Mesenchymal stem cell (in vitro differentiated cells and primary cell): Measurements from ENCODE around the gene POU2F3.

Experiments used
- DNase-seq: peaks from one replicate; pipeline ENCODE4 v3.0.0-alpha.2; 2013
- H2AFZ ChIP-seq: one replicate; pipeline ENCODE4 v1.6.1; 2013; ENCODE audit warnings: low read depth, mild to moderate bottlenecking, control low read depth, inconsistent platforms, low read length, moderate library complexity
- H2AK5ac ChIP-seq: 2 replicates; pipeline ENCODE4 v1.6.1; 2013; ENCODE audit warnings: low read length, moderate library complexity, mild to moderate bottlenecking, inconsistent platforms; ENCODE audit not compliant: severe bottlenecking
- H2BK120ac ChIP-seq: one replicate; pipeline ENCODE4 v1.6.1; 2013; ENCODE audit warnings: low read depth, mild to moderate bottlenecking, inconsistent platforms, low read length, moderate library complexity
- H2BK12ac ChIP-seq, 2 experiments: one replicate each; pipeline ENCODE4 v1.6.1; 2013; ENCODE audit warnings: inconsistent platforms in 2 of 2, low read length in 2 of 2, mild to moderate bottlenecking in 2 of 2, moderate library complexity in 2 of 2, control low read depth in 1 of 2
- H2BK15ac ChIP-seq: one replicate; pipeline ENCODE4 v1.6.1; 2013; ENCODE audit warnings: mild to moderate bottlenecking, low read depth, inconsistent platforms; ENCODE audit not compliant: poor library complexity, severe bottlenecking
- H2BK5ac ChIP-seq: 2 replicates; pipeline ENCODE4 v1.6.1; 2013; ENCODE audit warnings: low read depth, mild to moderate bottlenecking, low read length, control low read depth, inconsistent platforms; ENCODE audit not compliant: poor library complexity, severe bottlenecking
- H3K14ac ChIP-seq, 2 experiments: one replicate each; pipeline ENCODE4 v1.6.1; 2013; ENCODE audit warnings: inconsistent platforms in 2 of 2, low read length in 2 of 2, control low read depth in 1 of 2, mild to moderate bottlenecking in 1 of 2, moderate library complexity in 1 of 2
- H3K18ac ChIP-seq, 2 experiments: one replicate each; pipeline ENCODE4 v1.6.1; 2013; ENCODE audit warnings: inconsistent platforms in 2 of 2, low read length in 2 of 2, control low read depth in 1 of 2, low read depth in 1 of 2, mild to moderate bottlenecking in 1 of 2
- H3K23ac ChIP-seq, 2 experiments: one replicate each; pipeline ENCODE4 v1.6.1; 2013; ENCODE audit warnings: inconsistent platforms in 2 of 2, low read length in 2 of 2, mild to moderate bottlenecking in 2 of 2, moderate library complexity in 2 of 2, control low read depth in 1 of 2
- H3K27ac ChIP-seq: 2 replicates; pipeline ENCODE4 v1.5.1; 2013; ENCODE audit warnings: mild to moderate bottlenecking, moderate library complexity, low read length, control low read depth, inconsistent platforms; ENCODE audit not compliant: poor library complexity, severe bottlenecking
- H3K27me3 ChIP-seq, 2 experiments: 2 replicates each; pipeline versions ENCODE4 v1.6.1 to v1.7.0; 2013; ENCODE audit warnings: low read length in 2 of 2, mild to moderate bottlenecking in 2 of 2, moderate library complexity in 2 of 2, control low read depth in 1 of 2, inconsistent platforms in 1 of 2; ENCODE audit not compliant: control insufficient read depth in 1 of 2, insufficient read depth in 1 of 2
- H3K36me3 ChIP-seq, 2 experiments: 2 replicates each; pipeline versions ENCODE4 v1.6.1 to v1.7.0; 2013; ENCODE audit warnings: low read length in 2 of 2, control low read depth in 1 of 2, inconsistent platforms in 1 of 2, low read depth in 1 of 2, mild to moderate bottlenecking in 1 of 2; ENCODE audit not compliant: insufficient read depth in 2 of 2, control insufficient read depth in 1 of 2
- H3K4ac ChIP-seq, 2 experiments: one replicate each; pipeline ENCODE4 v1.6.1; 2013; ENCODE audit warnings: inconsistent platforms in 2 of 2, low read length in 2 of 2, mild to moderate bottlenecking in 2 of 2, moderate library complexity in 2 of 2, control low read depth in 1 of 2, low read depth in 1 of 2
- H3K4me1 ChIP-seq: 2 replicates; pipeline ENCODE4 v1.6.1; 2013; ENCODE audit warnings: low read depth, low read length, control low read depth; ENCODE audit not compliant: control insufficient read depth, insufficient read depth
- H3K4me2 ChIP-seq: 2 replicates; pipeline ENCODE4 v1.6.1; 2013; ENCODE audit warnings: low read length, mild to moderate bottlenecking, inconsistent platforms; ENCODE audit not compliant: poor library complexity, severe bottlenecking
- H3K4me3 ChIP-seq, 2 experiments: 2 replicates each; pipeline versions ENCODE4 v1.5.1 to v1.7.0; 2013; ENCODE audit warnings: low read length in 2 of 2, mild to moderate bottlenecking in 2 of 2, control low read depth in 1 of 2, low read depth in 1 of 2; ENCODE audit not compliant: insufficient read depth in 1 of 2
- H3K79me1 ChIP-seq: replicated peaks from 2 replicates; pipeline ENCODE4 v1.6.1; 2013; ENCODE audit warnings: mild to moderate bottlenecking, control low read depth, low read length, inconsistent platforms; ENCODE audit not compliant: poor library complexity, severe bottlenecking
- H3K9ac ChIP-seq: 2 replicates; pipeline ENCODE4 v1.7.0; 2013; ENCODE audit warnings: mild to moderate bottlenecking, low read length, moderate library complexity
- H3K9me3 ChIP-seq: 2 replicates; pipeline ENCODE4 v1.7.0; 2013; ENCODE audit warnings: mild to moderate bottlenecking, low read length; ENCODE audit not compliant: control insufficient read depth
- H4K8ac ChIP-seq: one replicate; pipeline ENCODE4 v1.6.1; 2013; ENCODE audit warnings: inconsistent platforms, mild to moderate bottlenecking, low read length, moderate library complexity
- H4K91ac ChIP-seq: one replicate; pipeline ENCODE4 v1.6.1; 2013; ENCODE audit warnings: mild to moderate bottlenecking, low read length, inconsistent platforms
- WGBS: methylation state at CpG from one replicate; pipeline ENCODE4 v1.1.7; 2013; ENCODE audit warnings: mixed read lengths; 5-methylcytosine and 5-hydroxymethylcytosine counted together
- small RNA-seq: library from polyadenylated mRNA; stranded (forward); fragments of <200 nt; extraction: miRNeasy Mini kit (QIAGEN cat#:217004); gene quantifications from one replicate; pipeline ENCODE3, GENCODE V24; 2013; ENCODE audit warnings: low read depth

The POU2F3 gene

DNA sequence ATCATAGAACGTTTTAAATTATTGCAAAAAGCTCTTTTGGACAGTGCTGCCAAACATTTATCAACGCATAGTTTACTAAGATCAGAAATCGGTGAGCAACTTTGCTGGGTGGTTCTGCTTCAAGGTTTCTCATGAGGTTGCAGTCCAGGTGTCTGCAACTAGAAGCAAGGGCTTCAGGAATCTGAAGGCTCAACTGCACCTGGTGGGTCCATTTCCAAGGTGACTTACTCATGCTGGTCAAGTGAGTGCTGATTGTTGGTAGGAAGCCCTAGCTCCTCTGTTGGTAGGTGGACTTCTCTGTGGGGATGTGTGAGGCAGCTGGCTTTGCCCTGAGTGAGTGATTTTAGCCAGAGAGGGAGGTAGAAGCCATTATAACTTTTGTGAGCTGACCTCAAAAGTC lies 118.8 kb downstream of the POU2F3 start:
- H3K14ac ChIP-seq = no peak overlapping the region
- no peak overlapping the region for H2BK15ac ChIP-seq
- no peak overlapping the region for H2BK5ac ChIP-seq
- no peaks in the 10 kb centered on the region for H3K27me3 ChIP-seq
- H3K23ac ChIP-seq = no peak overlapping the region
- no peak overlapping the region for H3K27ac ChIP-seq
- DNase-seq = no peak
- H2AK5ac ChIP-seq = no peak overlapping the region
- no peak overlapping the region for H3K4ac ChIP-seq
- H3K79me1 ChIP-seq = no peaks in the 10 kb centered on the region
- H2BK12ac ChIP-seq = no peak overlapping the region
- no peak overlapping the region for H3K4me3 ChIP-seq
- no peak overlapping the region for H3K9ac ChIP-seq
- peaks cover 6% of the 10 kb centered on the region for H3K4me1 ChIP-seq
- H3K36me3 ChIP-seq = no peaks in the 10 kb centered on the region
- H3K9me3 ChIP-seq = no peaks in the 10 kb centered on the region
- H2AFZ ChIP-seq = no peak overlapping the region
- H3K4me2 ChIP-seq = no peak overlapping the region
- no peak overlapping the region for H3K18ac ChIP-seq
- no peak overlapping the region for H4K91ac ChIP-seq
- H2BK120ac ChIP-seq = no peak overlapping the region
- no peak overlapping the region for H4K8ac ChIP-seq
- WGBS = 99% methylated on average over 3 of the region's 3 CpGs

DNA sequence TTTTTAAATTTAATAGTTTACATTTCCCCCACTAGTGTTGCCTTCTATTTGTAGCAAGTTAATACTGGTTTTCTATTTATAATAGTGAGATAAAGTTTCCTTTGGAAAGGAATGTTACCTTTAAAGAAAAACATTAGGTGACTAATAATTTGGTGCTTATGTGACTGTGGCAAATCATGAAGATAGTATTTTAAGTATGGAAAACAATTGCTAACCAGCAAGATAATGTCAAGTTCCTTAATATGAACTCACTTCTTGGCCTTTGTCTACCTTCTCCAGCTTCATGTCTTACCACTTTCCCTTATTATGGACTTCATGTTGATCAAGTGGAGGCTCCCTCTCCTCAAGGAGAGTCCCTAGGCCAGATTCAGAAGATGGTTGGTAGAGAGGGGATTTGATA lies 123.5 kb downstream of the POU2F3 start:
- H4K91ac ChIP-seq = no peak overlapping the region
- DNase-seq = no peak
- no peak overlapping the region for H3K4ac ChIP-seq
- no peak overlapping the region for H2AFZ ChIP-seq
- H2BK5ac ChIP-seq = no peak overlapping the region
- peak overlapping the region in 1 of 2 experiments; percentile 24 for H3K23ac ChIP-seq
- H2BK12ac ChIP-seq = no peak overlapping the region
- no peaks in the 10 kb centered on the region for H3K79me1 ChIP-seq
- H3K36me3 ChIP-seq = no peaks in the 10 kb centered on the region
- H3K4me3 ChIP-seq = no peak overlapping the region
- H4K8ac ChIP-seq = no peak overlapping the region
- no peaks in the 10 kb centered on the region for H3K27me3 ChIP-seq
- H3K9ac ChIP-seq = no peak overlapping the region
- H3K9me3 ChIP-seq = no peaks in the 10 kb centered on the region
- H3K4me1 ChIP-seq = peaks cover 3% of the 10 kb centered on the region
- no peak overlapping the region for H2BK15ac ChIP-seq
- H2AK5ac ChIP-seq = no peak overlapping the region
- H2BK120ac ChIP-seq = no peak overlapping the region
- H3K4me2 ChIP-seq = peak overlapping the region; percentile 14
- peak overlapping the region in 1 of 2 experiments; percentile 21 for H3K18ac ChIP-seq
- peak overlapping the region; percentile 23 for H3K27ac ChIP-seq
- no peak overlapping the region for H3K14ac ChIP-seq

DNA sequence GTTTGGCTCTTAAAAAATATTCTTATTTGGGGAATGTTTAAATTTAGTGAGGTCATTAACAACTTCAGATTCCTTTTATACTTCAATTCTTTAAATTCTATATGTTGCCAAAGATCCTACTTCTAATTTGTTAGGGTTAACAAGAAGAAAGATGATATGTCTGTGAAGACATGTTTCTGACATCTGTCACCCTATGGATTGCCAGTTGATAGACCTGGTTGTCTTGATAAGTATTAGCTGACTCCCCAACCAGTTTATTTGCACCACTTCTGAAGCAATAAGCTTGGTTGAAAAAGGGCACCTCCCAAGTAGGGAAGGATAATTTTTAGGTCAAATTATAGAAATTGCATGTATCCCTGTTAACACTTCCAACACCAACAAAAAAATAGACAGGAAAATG lies 125.6 kb downstream of the POU2F3 start:
- H2BK120ac ChIP-seq = no peak overlapping the region
- no peak overlapping the region for H2AK5ac ChIP-seq
- no peak overlapping the region for H3K18ac ChIP-seq
- H3K4ac ChIP-seq = no peak overlapping the region
- H2BK12ac ChIP-seq = no peak overlapping the region
- H3K27ac ChIP-seq = no peak overlapping the region
- no peak overlapping the region for H3K23ac ChIP-seq
- no peak overlapping the region for H3K9ac ChIP-seq
- no peak overlapping the region for H3K4me2 ChIP-seq
- no peak overlapping the region for H3K14ac ChIP-seq
- no peak overlapping the region for H4K8ac ChIP-seq
- H4K91ac ChIP-seq = no peak overlapping the region
- H2BK5ac ChIP-seq = no peak overlapping the region
- no peaks in the 10 kb centered on the region for H3K27me3 ChIP-seq
- DNase-seq = no peak
- H2BK15ac ChIP-seq = no peak overlapping the region
- H3K9me3 ChIP-seq = no peaks in the 10 kb centered on the region
- H3K79me1 ChIP-seq = no peaks in the 10 kb centered on the region
- no peak overlapping the region for H2AFZ ChIP-seq
- no peaks in the 10 kb centered on the region for H3K36me3 ChIP-seq
- peaks cover 3% of the 10 kb centered on the region for H3K4me1 ChIP-seq
- no peak overlapping the region for H3K4me3 ChIP-seq

Small RNA genes within 50 kb of the gene (small RNA-seq; reads per million reads assigned to genes)
- 93.5 reads per million, percentile 92 among the genes with 10 or more reads in this experiment for gene RF00100
